ENCODE data around the gene ATP6V1B1.

DNA sequence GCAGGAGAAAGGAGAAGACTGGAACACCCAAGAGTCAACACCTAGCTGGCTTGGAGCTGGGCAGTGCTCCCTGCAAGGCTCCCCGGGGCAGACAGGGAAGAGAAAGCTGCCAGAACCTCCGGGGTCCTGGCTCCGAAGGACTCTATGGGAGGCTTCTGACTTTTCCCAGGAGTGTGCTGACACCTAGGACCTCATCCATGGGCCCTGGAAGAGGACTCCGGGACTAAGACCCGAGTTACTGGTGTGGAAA is 37.8 kb upstream of the ATP6V1B1 start:
- TF ChIP-seq, protein P1, sequence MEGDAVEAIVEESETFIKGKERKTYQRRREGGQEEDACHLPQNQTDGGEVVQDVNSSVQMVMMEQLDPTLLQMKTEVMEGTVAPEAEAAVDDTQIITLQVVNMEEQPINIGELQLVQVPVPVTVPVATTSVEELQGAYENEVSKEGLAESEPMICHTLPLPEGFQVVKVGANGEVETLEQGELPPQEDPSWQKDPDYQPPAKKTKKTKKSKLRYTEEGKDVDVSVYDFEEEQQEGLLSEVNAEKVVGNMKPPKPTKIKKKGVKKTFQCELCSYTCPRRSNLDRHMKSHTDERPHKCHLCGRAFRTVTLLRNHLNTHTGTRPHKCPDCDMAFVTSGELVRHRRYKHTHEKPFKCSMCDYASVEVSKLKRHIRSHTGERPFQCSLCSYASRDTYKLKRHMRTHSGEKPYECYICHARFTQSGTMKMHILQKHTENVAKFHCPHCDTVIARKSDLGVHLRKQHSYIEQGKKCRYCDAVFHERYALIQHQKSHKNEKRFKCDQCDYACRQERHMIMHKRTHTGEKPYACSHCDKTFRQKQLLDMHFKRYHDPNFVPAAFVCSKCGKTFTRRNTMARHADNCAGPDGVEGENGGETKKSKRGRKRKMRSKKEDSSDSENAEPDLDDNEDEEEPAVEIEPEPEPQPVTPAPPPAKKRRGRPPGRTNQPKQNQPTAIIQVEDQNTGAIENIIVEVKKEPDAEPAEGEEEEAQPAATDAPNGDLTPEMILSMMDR (IDR thresholded peaks at IDR 0.05) = no peak
- no peak for TF ChIP-seq EP300 (IDR thresholded peaks at IDR 0.05)

All from tibial nerve (tissue), 4 donors.